Measurements from ENCODE around the gene SEM1.
"Not testable (repeated sequence)": the region's sequence is repeated elsewhere in the genome, so short reads cannot be mapped to it uniquely, and the experiment has no call there.

Gene SEM1

DNA sequence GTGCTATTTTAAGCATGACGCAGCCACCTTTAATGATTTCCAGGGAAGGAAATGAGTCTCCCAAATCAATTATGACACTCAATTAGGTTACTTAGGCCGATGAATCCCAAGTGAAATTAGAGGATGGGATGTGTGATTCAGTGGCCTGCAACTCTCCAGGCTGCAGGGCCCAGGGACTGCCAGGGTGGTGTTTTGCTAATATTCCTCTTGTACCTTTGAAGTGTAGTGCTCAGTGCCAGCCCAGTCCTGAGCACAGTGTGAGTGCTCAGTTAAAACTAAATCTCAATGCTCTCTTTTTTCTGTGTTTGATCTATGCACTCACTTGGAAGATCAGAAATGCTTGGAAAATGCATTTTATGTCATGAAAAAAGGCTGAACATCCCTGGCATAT lies 51.6 kb downstream of the SEM1 start:
- DNase-seq, result no peak

DNA sequence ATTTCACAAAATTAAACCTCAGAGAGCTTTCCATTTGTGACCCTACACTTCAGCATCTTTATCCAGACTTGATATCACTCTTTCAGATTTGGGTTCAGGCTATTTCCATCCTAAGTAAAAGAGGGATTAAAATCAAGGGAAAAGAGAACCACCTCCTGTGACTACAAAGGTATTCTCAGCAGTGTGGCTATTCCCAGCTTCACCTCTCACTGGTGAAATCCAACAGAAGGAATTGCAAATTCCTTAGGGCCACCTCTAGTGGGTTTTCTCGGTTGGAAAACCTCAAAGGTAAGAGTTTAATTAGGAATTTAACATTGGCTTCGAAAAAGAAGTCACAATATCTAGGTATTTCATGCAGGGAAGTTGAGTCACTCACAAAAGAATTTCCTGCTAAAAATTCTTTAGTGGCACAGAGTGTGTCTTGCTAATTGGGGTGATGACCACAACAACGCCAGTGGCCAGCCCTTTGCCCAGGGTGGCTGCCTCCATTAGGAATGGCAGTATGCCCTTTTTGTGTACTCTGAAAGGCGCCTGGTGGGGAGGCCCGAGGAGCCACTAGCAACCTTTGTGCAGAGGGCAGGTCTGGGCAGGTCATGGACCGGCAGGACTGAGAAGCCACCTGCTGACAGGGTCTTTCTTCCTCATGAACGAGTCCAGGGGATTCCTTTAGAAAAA lies 52.2 kb downstream of the SEM1 start:
- DNase-seq, result no peak

DNA sequence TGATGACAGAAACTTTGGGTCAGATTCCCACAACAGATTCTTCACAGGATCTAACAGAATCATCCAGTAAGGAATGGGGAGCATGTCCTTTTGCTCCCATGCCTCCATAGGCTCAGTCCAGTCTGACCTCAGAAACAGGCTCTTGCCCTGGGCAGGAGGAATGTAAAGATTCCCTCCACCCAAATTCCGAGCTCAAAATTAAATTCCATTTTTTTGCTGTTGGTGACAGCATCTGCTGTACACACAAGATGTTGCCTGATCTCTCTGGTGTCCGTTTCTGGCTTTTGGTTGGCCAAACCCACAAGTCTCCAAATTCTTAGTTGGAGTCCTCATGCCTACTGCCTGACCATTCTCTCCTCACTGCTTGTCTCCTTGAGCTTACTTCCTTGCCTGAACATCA lies 53.7 kb downstream of the SEM1 start:
- no peak for DNase-seq

DNA sequence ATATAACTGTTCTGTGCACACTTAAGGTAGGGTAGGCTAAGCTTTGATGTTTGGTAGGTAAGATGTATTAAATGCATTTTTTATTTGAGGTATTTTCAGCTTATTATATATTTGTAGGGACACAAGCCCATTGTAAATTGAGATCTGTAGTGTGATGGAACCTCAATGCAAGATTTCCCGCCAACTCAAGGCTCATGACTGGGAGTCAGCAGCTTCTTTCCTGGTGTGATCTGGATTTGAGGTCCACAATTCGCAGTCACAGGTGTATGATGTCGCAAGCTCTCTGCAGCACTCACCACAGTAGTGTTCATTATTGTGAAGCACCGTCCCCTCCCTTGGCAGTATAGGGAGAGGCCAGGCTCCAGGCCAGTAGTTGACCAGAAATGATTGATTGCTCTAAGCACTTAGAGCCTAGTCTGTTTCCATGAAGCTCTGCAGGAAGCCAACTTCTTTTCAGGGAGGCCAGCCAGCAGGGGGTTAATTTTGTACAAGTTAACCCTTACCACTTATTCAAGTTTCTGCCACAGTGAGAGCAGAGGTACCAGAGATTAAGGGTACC lies 54.9 kb downstream of the SEM1 start:
- DNase-seq, result no peak

DNA sequence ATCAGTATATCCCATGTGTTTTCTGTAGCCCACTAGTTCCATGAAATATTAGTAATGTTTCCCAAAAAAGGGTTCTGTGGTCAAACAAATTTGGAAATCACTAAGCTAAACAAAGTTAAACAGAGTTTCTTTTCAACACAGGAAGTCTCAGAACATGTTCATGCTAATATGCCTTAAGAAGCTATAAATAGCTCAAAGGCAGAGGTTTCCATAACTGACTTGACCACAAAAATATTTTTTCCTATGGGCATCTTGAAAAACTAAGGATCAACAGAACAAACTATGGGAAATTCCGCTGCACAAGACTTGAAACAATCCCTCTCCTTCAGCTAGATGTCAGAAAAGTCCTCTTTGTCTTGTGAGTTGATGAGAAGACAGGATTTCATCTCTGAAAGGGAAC lies 59.7 kb downstream of the SEM1 start:
- DNase-seq, result no peak

DNA sequence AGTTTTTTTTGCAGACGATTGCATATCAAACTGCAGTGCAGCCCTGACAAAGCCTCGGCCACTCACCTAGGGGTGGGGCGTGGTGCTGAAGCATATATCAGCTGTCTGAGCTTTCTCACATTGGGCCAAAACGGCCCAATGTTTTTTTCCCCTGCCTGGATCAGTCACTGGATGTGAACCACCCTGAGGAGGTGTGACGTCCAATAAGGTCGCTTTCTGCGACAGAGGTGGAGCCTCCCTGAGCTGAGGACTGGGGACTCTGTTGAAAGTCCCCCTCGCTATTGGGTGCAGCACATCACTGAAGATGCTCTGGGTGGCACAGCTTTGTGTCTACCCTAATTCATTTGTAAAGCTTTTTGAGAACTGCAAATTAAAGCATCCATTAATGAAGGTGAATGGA lies 60.9 kb downstream of the SEM1 start:
- no peak for DNase-seq

DNA sequence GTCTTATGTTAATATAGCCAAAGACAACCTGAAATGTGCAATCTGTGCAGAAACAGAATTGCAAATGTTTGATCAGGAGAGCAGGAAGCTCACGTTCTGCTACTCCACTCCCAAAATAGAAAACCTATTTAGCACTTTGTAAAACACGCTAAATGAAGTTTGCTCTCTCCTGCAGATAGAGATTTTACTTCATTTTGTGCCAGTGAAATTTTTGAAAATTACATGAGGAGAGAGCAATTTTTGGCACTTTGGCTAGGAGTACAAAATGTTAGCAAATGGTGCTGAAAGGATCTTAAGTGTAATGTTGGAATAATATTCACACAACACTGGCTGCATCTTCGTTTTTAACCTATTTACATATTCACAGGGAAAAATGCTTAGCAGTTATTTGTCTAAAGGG lies 61.9 kb downstream of the SEM1 start:
- no peak for DNase-seq

DNA sequence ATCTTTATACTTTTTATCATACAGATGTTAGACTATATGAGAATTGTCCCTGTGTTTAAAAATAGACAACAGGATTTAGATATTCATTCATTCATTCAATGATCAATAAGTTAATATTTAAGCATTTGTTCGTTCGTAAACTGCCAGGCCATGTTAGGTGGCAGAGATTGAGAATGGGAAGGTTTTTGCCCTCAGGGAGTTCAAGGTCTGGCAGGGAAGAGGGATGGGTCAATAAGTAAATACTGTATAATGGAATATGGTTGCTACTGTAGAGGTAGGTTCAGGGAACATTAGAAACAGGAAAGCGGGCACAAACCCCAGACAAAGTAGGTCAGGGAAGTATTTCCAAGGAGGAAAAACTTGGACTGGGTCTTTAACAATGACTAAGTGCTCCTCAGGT lies 64.6 kb downstream of the SEM1 start:
- no peak for DNase-seq

DNA sequence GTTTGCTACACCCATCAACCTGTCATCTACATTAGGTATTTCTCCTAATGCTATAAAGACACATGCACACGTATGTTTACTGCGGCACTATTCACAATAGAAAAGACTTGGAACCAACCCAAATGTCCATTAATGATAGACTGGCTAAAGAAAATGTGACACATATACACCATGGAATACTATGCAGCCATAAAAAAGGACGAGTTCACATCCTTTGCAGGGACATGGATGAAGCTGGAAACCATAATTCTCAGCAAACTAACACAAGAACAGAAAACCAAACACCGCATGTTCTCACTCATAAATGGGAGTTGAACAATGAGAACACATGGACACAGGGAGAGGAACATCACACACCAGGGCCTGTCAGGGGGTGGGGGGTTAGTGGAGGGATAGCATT lies 66.2 kb downstream of the SEM1 start:
- not testable (repeated sequence) for DNase-seq

DNA sequence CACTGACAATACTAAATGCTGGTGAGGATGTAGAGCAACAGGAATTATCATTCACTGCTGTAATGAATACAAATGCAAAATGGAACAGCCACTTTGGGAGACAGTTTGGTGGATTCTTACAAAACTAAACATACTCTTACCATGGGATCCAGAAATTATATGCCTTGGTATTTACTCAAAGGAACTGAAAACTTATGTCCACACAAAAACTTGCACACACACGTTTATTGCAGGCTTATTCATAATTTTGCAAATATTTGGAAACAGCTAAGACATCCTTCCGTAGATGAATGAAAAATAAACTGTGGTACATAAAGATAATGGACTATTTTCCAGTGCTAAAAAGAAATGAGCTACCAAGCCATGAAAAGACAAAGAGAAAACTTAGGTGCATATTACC lies 69.6 kb downstream of the SEM1 start:
- DNase-seq, result no peak
